GM21737 (cell line): ENCODE results near the gene PRDM4.
"Not testable (repeated sequence)": the region's sequence is repeated elsewhere in the genome, so short reads cannot be mapped to it uniquely, and the experiment has no call there.

Experiments used
- ATAC-seq: cut with Tn5 transposase; IDR thresholded peaks from one replicate; pipeline ENCODE4 v1.9.1; 2021; ENCODE audit warnings: mild to moderate bottlenecking, moderate library complexity; ENCODE audit not compliant: unreplicated experiment

Gene PRDM4

GRCh38 chr12:107774349-107775029, 13.6 kb upstream of the PRDM4 start, which contains the start of gene ASCL4:
Gene ASCL4 (plus strand): TSS chr12:107774704. CDS start chr12:107775219, 515 bp downstream.
- no peak for ATAC-seq

DNA sequence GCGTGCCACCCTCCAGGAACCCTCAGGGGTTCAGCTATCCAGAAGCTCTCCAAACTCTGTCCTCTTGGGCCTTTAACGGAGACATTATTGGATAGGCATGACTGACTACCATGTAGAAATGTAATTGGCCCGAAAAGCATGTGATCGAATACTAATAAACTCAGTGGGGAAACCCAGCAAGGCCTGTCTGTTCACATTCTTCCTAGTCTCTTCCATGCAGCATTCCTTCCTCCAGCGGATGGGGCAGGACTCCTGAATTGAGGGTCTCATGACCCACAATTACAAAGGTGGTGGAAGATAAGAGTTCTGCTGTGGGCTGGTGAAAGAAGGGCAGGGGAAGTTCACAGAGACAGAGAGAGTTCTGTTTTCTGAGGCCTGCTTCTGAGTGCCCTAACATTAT, 6.5 kb upstream of the PRDM4 start:
- ATAC-seq = no peak

- ATAC-seq = no peak
Observed at GRCh38 chr12:107765316-107765715, 4.4 kb upstream of the PRDM4 start.

DNA sequence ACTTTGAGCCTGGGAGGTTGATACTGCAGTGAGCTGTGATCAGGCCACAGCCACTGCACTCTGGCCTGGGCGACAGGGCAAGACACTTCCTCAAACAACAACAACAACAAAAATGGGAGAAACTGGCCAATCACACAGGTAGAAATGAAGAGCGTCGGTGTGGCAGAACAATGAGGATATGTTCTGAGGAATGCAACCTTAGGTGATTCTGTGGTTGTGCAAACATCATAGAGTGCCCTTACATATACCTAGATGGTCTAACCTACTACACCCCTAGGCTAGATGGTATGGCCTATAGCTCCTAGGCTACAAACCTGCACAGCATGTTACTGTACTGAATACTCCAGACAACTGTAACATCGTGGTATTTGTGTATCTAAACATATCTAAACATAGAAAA, 3.7 kb upstream of the PRDM4 start:
- no peak for ATAC-seq

DNA sequence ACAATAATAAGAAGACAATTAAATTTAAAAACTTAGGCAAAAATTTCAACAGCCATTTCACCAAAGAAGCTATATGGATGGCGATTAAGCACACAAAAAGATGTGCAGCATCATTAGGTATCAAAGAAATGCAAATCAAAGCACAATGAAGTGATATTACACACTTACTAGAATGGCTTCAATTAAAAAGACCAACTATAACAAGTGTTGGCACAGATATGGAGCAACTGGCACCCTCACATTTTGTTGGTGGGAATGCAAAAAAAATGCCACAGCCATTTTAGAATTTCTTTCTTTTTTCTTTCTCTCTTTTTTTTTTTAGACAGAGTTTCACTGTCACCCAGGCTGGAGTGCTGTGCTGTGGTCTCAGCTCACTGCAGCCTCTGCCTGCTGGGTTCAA, 1.9 kb upstream of the PRDM4 start:
- ATAC-seq = no peak

DNA sequence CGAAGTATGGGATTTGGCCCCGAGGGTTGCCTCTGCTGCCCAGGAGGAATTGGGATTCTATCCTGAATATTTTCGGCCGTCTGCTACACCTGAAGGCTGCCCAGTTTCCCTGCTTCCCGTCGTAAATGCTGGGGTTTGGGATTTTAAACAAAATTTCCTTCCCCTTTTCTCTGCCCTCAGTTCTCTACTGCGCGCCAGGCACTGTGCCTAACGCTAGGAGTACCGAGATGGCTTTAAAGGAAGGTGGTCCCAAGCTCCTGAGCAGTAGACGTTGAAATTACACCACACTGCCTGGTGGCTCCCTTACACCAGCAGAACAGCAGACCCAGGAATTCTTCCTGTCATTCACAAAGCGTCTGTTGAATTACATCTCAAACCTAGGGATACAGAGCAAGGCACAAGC, 566 bp upstream of the PRDM4 start:
- ATAC-seq = no peak

GRCh38 chr12:107760207-107760808, 629 bp downstream of the PRDM4 start:
- peak; percentile 21 for ATAC-seq

DNA sequence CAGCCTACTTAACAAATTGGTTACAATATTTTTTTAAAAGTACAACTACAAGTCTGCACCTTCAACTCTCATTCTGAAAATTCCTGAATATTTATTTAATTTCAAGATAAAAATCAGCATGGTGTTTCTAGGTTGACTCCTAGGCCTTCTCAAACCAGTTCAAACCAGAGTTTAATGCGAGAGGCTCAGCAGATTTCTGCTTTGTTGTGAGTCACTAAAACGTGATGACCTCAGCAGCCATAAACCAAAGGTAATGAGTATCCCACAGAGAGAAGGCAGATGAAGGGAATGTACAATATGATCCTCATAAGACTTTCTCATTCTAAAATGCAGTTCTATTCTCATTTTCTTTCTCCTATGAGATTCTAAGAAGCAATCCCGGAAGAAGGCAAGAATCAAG, 1.5 kb downstream of the PRDM4 start:
- ATAC-seq = no peak

DNA sequence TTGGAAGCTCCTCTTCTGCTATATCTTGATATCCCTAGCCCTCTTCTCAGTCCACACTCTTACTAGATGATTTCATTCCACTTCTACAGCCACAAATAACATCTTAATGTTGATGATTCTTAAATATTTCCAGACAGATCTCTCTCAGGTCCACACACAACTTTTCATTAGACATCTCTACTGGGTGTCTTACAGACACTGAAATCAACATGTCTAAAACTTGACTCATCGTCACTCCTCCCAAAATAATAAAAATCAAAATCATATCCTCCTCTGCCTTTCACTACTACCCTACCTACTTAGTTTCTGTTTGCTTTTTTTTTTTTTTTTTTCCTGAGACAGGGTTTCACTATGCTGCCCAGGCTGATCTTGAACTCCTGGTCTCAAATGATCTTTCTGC, 11.9 kb downstream of the PRDM4 start:
- ATAC-seq = no peak

GRCh38 chr12:107748472-107748871, 12.5 kb downstream of the PRDM4 start:
- no peak for ATAC-seq

DNA sequence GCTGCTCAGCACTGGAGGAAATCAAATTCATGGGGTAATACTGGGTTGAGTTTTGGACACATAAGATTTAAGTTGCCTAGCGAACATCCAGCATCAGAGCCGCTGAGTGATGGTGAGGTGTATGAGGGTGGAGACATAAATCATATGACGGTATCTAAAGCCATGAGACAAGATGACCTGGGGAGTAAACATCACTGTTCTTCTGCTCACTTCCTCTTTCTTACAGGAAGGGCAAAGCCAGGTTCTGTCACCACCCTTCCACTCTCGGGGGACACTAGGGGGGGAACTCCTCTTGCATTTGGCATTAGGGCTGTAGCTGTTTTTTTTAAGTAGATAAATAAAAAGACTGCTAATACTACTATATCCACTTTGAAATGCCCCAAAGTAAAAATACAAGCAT, 24.0 kb downstream of the PRDM4 start:
- ATAC-seq = peak; percentile 94

GRCh38 chr12:107735763-107736162, 25.2 kb downstream of the PRDM4 start:
- no peak for ATAC-seq

DNA sequence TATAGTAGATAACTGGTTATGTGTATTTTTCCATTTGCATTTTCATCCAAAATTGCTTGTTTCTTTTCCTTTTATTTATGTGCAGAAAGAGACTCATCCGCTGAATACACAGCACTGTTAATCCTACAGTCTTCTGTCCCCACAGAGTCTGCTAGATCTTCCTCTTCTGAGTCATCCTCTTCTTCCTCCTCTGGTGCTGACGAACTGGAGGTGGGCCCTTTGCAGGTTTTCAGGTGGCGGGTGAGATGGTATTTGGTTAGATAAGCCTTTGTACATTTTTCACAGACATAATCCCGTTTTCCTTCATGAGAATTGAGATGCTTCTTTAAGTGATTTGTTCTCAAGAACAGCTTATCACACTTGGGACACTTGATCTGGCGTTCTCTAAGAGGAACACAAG, 26.8 kb downstream of the PRDM4 start:
- ATAC-seq = no peak

GRCh38 chr12:107732365-107732764, 28.6 kb downstream of the PRDM4 start:
- ATAC-seq = no peak

DNA sequence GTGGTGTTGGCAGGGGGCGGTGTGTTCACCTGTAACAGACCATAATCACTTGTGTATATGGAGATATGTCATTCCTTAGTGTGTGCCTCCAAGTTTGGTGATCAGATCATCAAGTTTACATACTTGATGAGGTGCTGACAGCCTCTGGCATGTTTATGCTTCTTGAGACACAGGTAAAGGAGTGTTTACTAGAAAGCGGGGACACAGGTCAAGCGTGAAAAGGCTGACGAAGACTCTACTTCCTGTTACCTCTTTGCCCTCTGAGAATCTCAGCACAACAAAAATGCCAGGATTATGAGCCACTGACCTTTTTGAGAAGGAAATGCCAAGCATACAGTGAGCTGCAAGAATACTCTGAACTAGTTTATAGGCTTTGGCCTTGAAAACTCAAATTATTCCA, 29.6 kb downstream of the PRDM4 start:
- no peak for ATAC-seq

DNA sequence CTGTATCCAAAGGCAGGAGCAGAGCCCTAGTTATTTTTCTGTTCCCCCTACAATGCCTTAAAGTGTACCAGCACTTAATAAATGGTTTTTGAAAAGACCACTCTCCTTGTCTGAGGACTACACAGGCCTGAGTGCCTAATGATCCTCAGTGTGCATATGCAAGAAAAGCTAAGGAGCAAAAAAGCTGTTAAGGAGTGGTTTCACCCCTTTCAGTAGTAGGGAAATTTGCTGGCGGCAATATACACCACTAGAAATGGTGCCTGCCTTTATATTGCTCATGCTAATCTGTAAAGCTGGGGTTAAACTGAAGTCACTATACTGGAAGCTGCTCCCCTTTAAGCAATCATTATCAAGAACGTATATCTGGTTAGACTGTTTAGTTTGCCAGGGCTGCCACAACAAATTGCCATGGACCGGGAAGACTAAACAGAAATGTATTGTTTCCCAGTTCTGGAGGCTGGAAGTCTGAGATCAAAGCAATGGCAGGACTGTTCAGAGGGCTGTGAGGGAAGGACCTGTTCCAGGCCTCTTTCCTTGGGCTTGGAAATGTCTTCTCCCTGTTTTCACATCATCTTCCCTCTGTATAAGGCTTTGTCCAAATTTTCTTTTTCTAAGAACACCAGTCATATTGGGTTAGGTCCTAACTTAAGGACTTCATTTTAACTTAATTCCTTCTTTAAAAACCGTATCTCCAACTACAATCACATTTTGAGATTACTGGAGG, 30.2 kb downstream of the PRDM4 start:
- ATAC-seq = no peak

DNA sequence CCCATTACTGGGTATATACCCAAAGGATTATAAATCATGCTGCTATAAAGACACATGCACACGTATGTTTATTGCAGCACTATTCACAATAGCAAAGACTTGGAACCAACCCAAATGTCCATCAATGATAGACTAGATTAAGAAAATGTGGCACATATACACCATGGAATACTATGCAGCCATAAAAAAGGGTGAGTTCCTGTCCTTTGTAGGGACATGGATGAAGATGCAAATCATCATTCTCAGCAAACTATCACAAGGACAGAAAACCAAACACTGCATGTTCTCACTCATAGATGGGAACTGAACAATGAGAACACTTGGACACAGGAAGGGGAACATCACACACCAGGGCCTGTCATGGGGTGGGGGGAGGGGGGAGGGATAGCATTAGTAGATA, 33.2 kb downstream of the PRDM4 start:
- not testable (repeated sequence) for ATAC-seq

- ATAC-seq = not testable (repeated sequence)
Observed at GRCh38 chr12:107727327-107727726, 33.6 kb downstream of the PRDM4 start.

DNA sequence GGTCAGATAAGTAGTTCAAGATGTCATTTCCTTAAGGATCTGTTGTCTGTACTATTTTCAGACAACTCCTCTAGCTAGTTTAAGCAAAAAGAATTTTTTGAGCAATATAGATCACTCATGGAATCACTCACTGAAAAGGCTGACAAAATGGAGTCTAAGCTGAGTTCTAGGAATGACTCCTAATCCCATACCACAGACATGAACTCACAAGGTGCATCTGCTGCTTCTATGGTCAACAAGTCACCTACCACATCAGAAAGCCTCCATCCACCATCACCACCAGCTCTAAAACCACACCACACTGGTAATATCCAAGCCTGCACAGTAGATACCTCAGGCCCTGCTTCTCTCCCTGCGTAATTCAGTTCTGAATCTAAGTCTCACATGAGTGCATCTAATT, 42.3 kb downstream of the PRDM4 start:
- ATAC-seq = no peak

- no peak for ATAC-seq
Observed at GRCh38 chr12:107715780-107716179, 45.2 kb downstream of the PRDM4 start.

- ATAC-seq = not testable (repeated sequence)
Observed at GRCh38 chr12:107705522-107705921, 55.4 kb downstream of the PRDM4 start.

GRCh38 chr12:107704041-107704440, 56.9 kb downstream of the PRDM4 start:
- no peak for ATAC-seq
